ENCODE results near the gene AP2B1.
"Not testable (repeated sequence)": the region's sequence is repeated elsewhere in the genome, so short reads cannot be mapped to it uniquely, and the experiment has no call there.

AP2B1 gene

GRCh38 chr17:35587074-35587961 lies at the start of gene AP2B1:
Gene AP2B1 (plus strand): TSS chr17:35587322. CDS start chr17:35594031, 6,709 bp downstream.
- peak; percentile 91 to 99 for DNase-seq (ENCODE audit: low read depth in 2 of 2)

GRCh38 chr17:35537601-35538141 lies 49.5 kb upstream of the AP2B1 start, which contains the start of gene SLFN12L:
Gene SLFN12L (minus strand): TSS chr17:35537678. CDS start chr17:35522364, 15,314 bp downstream.
- DNase-seq (ENCODE audit: low read depth in 2 of 2) = no peak

GRCh38 chr17:35539659-35540026 lies 47.5 kb upstream of the AP2B1 start:
- no peak for DNase-seq (ENCODE audit: low read depth in 2 of 2)

GRCh38 chr17:35540589-35541404 lies 46.3 kb upstream of the AP2B1 start:
- DNase-seq (ENCODE audit: low read depth in 2 of 2) = no peak

- no peak for DNase-seq (ENCODE audit: low read depth in 2 of 2)
Measured at GRCh38 chr17:35541434-35541833, 45.7 kb upstream of the AP2B1 start.

GRCh38 chr17:35542990-35543389 lies 44.1 kb upstream of the AP2B1 start:
- DNase-seq (ENCODE audit: low read depth in 2 of 2) = no peak

GRCh38 chr17:35543856-35544255 lies 43.3 kb upstream of the AP2B1 start:
- DNase-seq (ENCODE audit: low read depth in 2 of 2) = no peak

- no peak for DNase-seq (ENCODE audit: low read depth in 2 of 2)
Measured at GRCh38 chr17:35545150-35545549, 42.0 kb upstream of the AP2B1 start.

- DNase-seq (ENCODE audit: low read depth in 2 of 2) = no peak
Measured at GRCh38 chr17:35546487-35546886, 40.6 kb upstream of the AP2B1 start.

GRCh38 chr17:35548208-35548810 lies 38.8 kb upstream of the AP2B1 start:
- DNase-seq (ENCODE audit: low read depth in 2 of 2) = no peak

- no peak for DNase-seq (ENCODE audit: low read depth in 2 of 2)
Measured at GRCh38 chr17:35548978-35549377, 38.1 kb upstream of the AP2B1 start.

GRCh38 chr17:35553310-35553709 lies 33.8 kb upstream of the AP2B1 start:
- DNase-seq (ENCODE audit: low read depth in 2 of 2) = no peak

- DNase-seq (ENCODE audit: low read depth in 2 of 2) = no peak
Measured at GRCh38 chr17:35554668-35555067, 32.5 kb upstream of the AP2B1 start.

GRCh38 chr17:35555691-35556090 lies 31.4 kb upstream of the AP2B1 start:
- DNase-seq (ENCODE audit: low read depth in 2 of 2) = no peak

- DNase-seq (ENCODE audit: low read depth in 2 of 2) = no peak
Measured at GRCh38 chr17:35557353-35557752, 29.8 kb upstream of the AP2B1 start.

- no peak for DNase-seq (ENCODE audit: low read depth in 2 of 2)
Measured at GRCh38 chr17:35559495-35560210, 27.5 kb upstream of the AP2B1 start.

GRCh38 chr17:35560703-35561102 lies 26.4 kb upstream of the AP2B1 start, which contains the start of gene SLFN14:
Gene SLFN14 (minus strand): TSS chr17:35560819. CDS start chr17:35558062, 2,757 bp downstream.
- DNase-seq (ENCODE audit: low read depth in 2 of 2) = no peak

GRCh38 chr17:35563181-35563580 lies 23.9 kb upstream of the AP2B1 start:
- not testable (repeated sequence) for DNase-seq (ENCODE audit: low read depth in 2 of 2)

- no peak for DNase-seq (ENCODE audit: low read depth in 2 of 2)
Measured at GRCh38 chr17:35566968-35567367, 20.2 kb upstream of the AP2B1 start.

GRCh38 chr17:35568561-35568960 lies 18.6 kb upstream of the AP2B1 start:
- no peak for DNase-seq (ENCODE audit: low read depth in 2 of 2)

- no peak for DNase-seq (ENCODE audit: low read depth in 2 of 2)
Measured at GRCh38 chr17:35569405-35569804, 17.7 kb upstream of the AP2B1 start.

Data from stimulated activated CD8-positive, alpha-beta memory T cell treated with anti-CD3 and anti-CD28 coated beads, Interleukin-2, amount 100 ng/mL, for 1 hour (primary cell).